PFSK-1 (cell line): Measurements from ENCODE around the gene MYH10. TPM values are rescaled to one million over a fixed set of nuclear protein-coding genes. Genes with fewer than 3 reads are reported as not detected.
A peak's percentile ranks its signal among the peaks of the same experiment; 100 is the strongest.

Source experiments
- FOXP2 ChIP-seq: optimal IDR thresholded peaks from 2 replicates; pipeline ENCODE3; 2011; ENCODE audit warnings: borderline replicate concordance, control low read depth, inconsistent platforms; ENCODE audit not compliant: insufficient read depth; ENCODE audit errors: extremely low read length, extremely low read depth
- POLR2AphosphoS5 ChIP-seq: IDR thresholded peaks from 2 replicates; pipeline ENCODE4 v1.6.1; 2012; ENCODE audit warnings: low read depth, mild to moderate bottlenecking, control low read depth, low read length, moderate library complexity
- REST ChIP-seq, 2 experiments: IDR thresholded peaks; 2 replicates each; pipeline versions ENCODE4 v1.6.1 to v1.8.0; 2011 to 2012; ENCODE audit warnings: low read depth in 2 of 2, low read length in 2 of 2, control low read depth in 1 of 2, inconsistent platforms in 1 of 2, mild to moderate bottlenecking in 1 of 2, moderate library complexity in 1 of 2; ENCODE audit not compliant: insufficient read depth in 1 of 2
- SIN3A ChIP-seq: IDR thresholded peaks from 2 replicates; pipeline ENCODE4 v1.6.1; 2012; ENCODE audit warnings: mild to moderate bottlenecking, low read length, moderate library complexity, borderline replicate concordance; ENCODE audit not compliant: insufficient read depth
- TAF1 ChIP-seq: IDR thresholded peaks from 2 replicates; pipeline ENCODE4 v1.6.1; 2012; ENCODE audit warnings: low read length, control low read depth, borderline replicate concordance; ENCODE audit not compliant: insufficient read depth
- polyA plus RNA-seq: library from polyadenylated mRNA; unstranded; fragments of >200 nt; gene quantifications from one replicate; pipeline ENCODE4 v1.2.1, GENCODE V29; 2012; ENCODE audit warnings: low read depth, missing spikeins; ENCODE audit not compliant: insufficient read length

The MYH10 gene
- polyA plus RNA-seq = 65.7 TPM

GRCh38 chr17:8630227-8630801, at the start of gene MYH10:
TSS of gene MYH10 (minus strand) at chr17:8630725. CDS start at chr17:8623246, 7,479 bp downstream.
- TF ChIP-seq TAF1 (0 out of 2 replicates have a peak, but pooled peaks have one; percentile 27), REST (IDR thresholded peaks at IDR 0.05; ENCODE audit: insufficient read depth in 1 of 2, low read depth in 2 of 2, low read length in 2 of 2) (no peak), SIN3A (no peak), POLR2AphosphoS5 (peak; percentile 46; the same call in 1 of the 2 replicates)

- no peak for TF ChIP-seq SIN3A
- TF ChIP-seq POLR2AphosphoS5 = no peak
- no peak for TF ChIP-seq TAF1
- no peak for TF ChIP-seq REST (IDR thresholded peaks at IDR 0.05; ENCODE audit: insufficient read depth in 1 of 2, low read depth in 2 of 2, low read length in 2 of 2)
- TF ChIP-seq FOXP2 = no peak
Observed at GRCh38 chr17:8679126-8679525, 48.6 kb upstream of the MYH10 start.

- no peak for TF ChIP-seq FOXP2
Observed at GRCh38 chr17:8675306-8675705, 44.8 kb upstream of the MYH10 start.

- TF ChIP-seq POLR2AphosphoS5 = no peak
- TF ChIP-seq SIN3A = no peak
- no peak for TF ChIP-seq TAF1
- TF ChIP-seq FOXP2 = no peak
- no peak for TF ChIP-seq REST (IDR thresholded peaks at IDR 0.05; ENCODE audit: insufficient read depth in 1 of 2, low read depth in 2 of 2, low read length in 2 of 2)
Observed at GRCh38 chr17:8674344-8675305, 44.1 kb upstream of the MYH10 start.

- no peak for TF ChIP-seq FOXP2
- TF ChIP-seq TAF1 = no peak
- no peak for TF ChIP-seq SIN3A
- TF ChIP-seq POLR2AphosphoS5 = no peak
- TF ChIP-seq REST (IDR thresholded peaks at IDR 0.05; ENCODE audit: insufficient read depth in 1 of 2, low read depth in 2 of 2, low read length in 2 of 2) = no peak
Observed at GRCh38 chr17:8673612-8674011, 43.1 kb upstream of the MYH10 start.
